Measurements from ENCODE around the gene SLC25A6. TPM values are rescaled to one million over a fixed set of nuclear protein-coding genes. Genes with fewer than 3 reads are reported as not detected.

The SLC25A6 gene
- total RNA-seq, 1 experiment from 2014 or later: 178 TPM

- peak overlapping the region; percentile 100; the same call in 1 of the 2 replicates for H3K4me3 ChIP-seq
- H3K4me1 ChIP-seq (replicated peaks; ENCODE audit: insufficient read depth): peaks cover 9% of the 10 kb centered on the region
- H3K9me2 ChIP-seq (ENCODE audit: insufficient read depth): no peaks in the 10 kb centered on the region
- no peak for TF ChIP-seq EZH2 (IDR thresholded peaks at IDR 0.05; ENCODE audit: low read depth)
- no peak for TF ChIP-seq CTCF (conservative IDR thresholded peaks at IDR 0.05)
- H4K20me1 ChIP-seq (ENCODE audit: insufficient read depth): peaks cover 63% of the 10 kb centered on the region
- DNase-seq: no peak
- no peaks in the 10 kb centered on the region for H3K27me3 ChIP-seq (ENCODE audit: insufficient read depth, low read depth)
- no TSS peak for BruUV-seq (replicated peaks)
- peaks cover 66% of the 10 kb centered on the region for H3F3A ChIP-seq (ENCODE audit: insufficient read depth, low read depth)
- H3K9me3 ChIP-seq (ENCODE audit: insufficient read depth, low read depth): no peaks in the 10 kb centered on the region
- no peak overlapping the region for H3K27ac ChIP-seq
- ChIA-PET CTCF (no interaction called here), POLR2A (ENCODE audit: unreplicated experiment) (no interaction called here)
- peaks cover 69% of the 10 kb centered on the region for H3K79me2 ChIP-seq (ENCODE audit: low read depth)
- intact Hi-C loops (cut with micrococcal nuclease; ENCODE audit: unreplicated experiment): loop anchor here (5.0 kb wide), 1 partner anchor 143 kb away; no protein-coding TSS in a partner anchor
- no peak overlapping the region for H2AFZ ChIP-seq
- H3K4me2 ChIP-seq: peak overlapping the region; percentile 99
- H3K36me3 ChIP-seq (ENCODE audit: low read depth): peaks cover 59% of the 10 kb centered on the region
These were observed 2.0 kb downstream of the SLC25A6 start for GRCh38 chrX:1389993-1390285.

- ChIA-PET CTCF (no interaction called here), POLR2A (ENCODE audit: unreplicated experiment) (no interaction called here)
- no TSS peak for BruUV-seq (replicated peaks)
- Histone ChIP-seq H3K4me1 (replicated peaks; ENCODE audit: insufficient read depth) (peaks cover 10% of the 10 kb centered on the region), H3K4me3 (no peak overlapping the region), H2AFZ (no peak overlapping the region), H4K20me1 (ENCODE audit: insufficient read depth) (peaks cover 64% of the 10 kb centered on the region), H3K9me3 (ENCODE audit: insufficient read depth, low read depth) (no peaks in the 10 kb centered on the region), H3F3A (ENCODE audit: insufficient read depth, low read depth) (peaks cover 72% of the 10 kb centered on the region), H3K4me2 (no peak overlapping the region; the same call in 1 of the 2 replicates), H3K27me3 (ENCODE audit: insufficient read depth, low read depth) (no peaks in the 10 kb centered on the region), H3K79me2 (ENCODE audit: low read depth) (peaks cover 64% of the 10 kb centered on the region), H3K9me2 (ENCODE audit: insufficient read depth) (no peaks in the 10 kb centered on the region), H3K36me3 (ENCODE audit: low read depth) (peaks cover 62% of the 10 kb centered on the region), H3K27ac (no peak overlapping the region)
- intact Hi-C loops (cut with micrococcal nuclease; ENCODE audit: unreplicated experiment): no loop called here
- DNase-seq: no peak
- no peak for TF ChIP-seq EZH2 (IDR thresholded peaks at IDR 0.05; ENCODE audit: low read depth)
- no peak for TF ChIP-seq CTCF (conservative IDR thresholded peaks at IDR 0.05)
These were observed 2.5 kb downstream of the SLC25A6 start for GRCh38 chrX:1389181-1389992.

- BruUV-seq (replicated peaks): no TSS peak
- peaks cover 62% of the 10 kb centered on the region for H3K36me3 ChIP-seq (ENCODE audit: low read depth)
- H3K27me3 ChIP-seq (ENCODE audit: insufficient read depth, low read depth): no peaks in the 10 kb centered on the region
- DNase-seq: no peak
- ChIA-PET CTCF (no interaction called here), POLR2A (ENCODE audit: unreplicated experiment) (no interaction called here)
- H3K4me1 ChIP-seq (replicated peaks; ENCODE audit: insufficient read depth): peaks cover 17% of the 10 kb centered on the region
- H3K9me2 ChIP-seq (ENCODE audit: insufficient read depth): no peaks in the 10 kb centered on the region
- peaks cover 57% of the 10 kb centered on the region for H3K79me2 ChIP-seq (ENCODE audit: low read depth)
- H4K20me1 ChIP-seq (ENCODE audit: insufficient read depth): peaks cover 71% of the 10 kb centered on the region
- H3F3A ChIP-seq (ENCODE audit: insufficient read depth, low read depth): peaks cover 79% of the 10 kb centered on the region
- TF ChIP-seq EZH2 (IDR thresholded peaks at IDR 0.05; ENCODE audit: low read depth) (no peak), CTCF (conservative IDR thresholded peaks at IDR 0.05) (no peak)
- H3K27ac ChIP-seq: no peak overlapping the region
- H2AFZ ChIP-seq: no peak overlapping the region
- intact Hi-C loops (cut with micrococcal nuclease; ENCODE audit: unreplicated experiment): no loop called here
- no peaks in the 10 kb centered on the region for H3K9me3 ChIP-seq (ENCODE audit: insufficient read depth, low read depth)
- no peak overlapping the region for H3K4me3 ChIP-seq
- no peak overlapping the region for H3K4me2 ChIP-seq
These were observed 3.3 kb downstream of the SLC25A6 start for GRCh38 chrX:1388651-1389050.
